Ovary (tissue), 3 donors: Measurements from ENCODE around the gene FARSB.

Experiments used
- POLR2A ChIP-seq: fragments of 450-650 bp; IDR thresholded peaks from one replicate; pipeline ENCODE4 v1.6.1; 2017; ENCODE audit warnings: antibody characterized with exemption, mild to moderate bottlenecking, moderate library complexity
- TF ChIP-seq, protein P1 (sequence below), 3 donors: fragments of 450-650 bp in 2 of 3; fragments of 200-600 bp in 1 of 3; IDR thresholded peaks; one replicate each; pipeline versions ENCODE4 v1.5.1 to v1.8.0; 2016 to 2022; ENCODE audit warnings: antibody characterized with exemption in 3 of 3, mild to moderate bottlenecking in 1 of 3
- donor health status: DM: no; HTN: no; CAD: no.

DNA sequence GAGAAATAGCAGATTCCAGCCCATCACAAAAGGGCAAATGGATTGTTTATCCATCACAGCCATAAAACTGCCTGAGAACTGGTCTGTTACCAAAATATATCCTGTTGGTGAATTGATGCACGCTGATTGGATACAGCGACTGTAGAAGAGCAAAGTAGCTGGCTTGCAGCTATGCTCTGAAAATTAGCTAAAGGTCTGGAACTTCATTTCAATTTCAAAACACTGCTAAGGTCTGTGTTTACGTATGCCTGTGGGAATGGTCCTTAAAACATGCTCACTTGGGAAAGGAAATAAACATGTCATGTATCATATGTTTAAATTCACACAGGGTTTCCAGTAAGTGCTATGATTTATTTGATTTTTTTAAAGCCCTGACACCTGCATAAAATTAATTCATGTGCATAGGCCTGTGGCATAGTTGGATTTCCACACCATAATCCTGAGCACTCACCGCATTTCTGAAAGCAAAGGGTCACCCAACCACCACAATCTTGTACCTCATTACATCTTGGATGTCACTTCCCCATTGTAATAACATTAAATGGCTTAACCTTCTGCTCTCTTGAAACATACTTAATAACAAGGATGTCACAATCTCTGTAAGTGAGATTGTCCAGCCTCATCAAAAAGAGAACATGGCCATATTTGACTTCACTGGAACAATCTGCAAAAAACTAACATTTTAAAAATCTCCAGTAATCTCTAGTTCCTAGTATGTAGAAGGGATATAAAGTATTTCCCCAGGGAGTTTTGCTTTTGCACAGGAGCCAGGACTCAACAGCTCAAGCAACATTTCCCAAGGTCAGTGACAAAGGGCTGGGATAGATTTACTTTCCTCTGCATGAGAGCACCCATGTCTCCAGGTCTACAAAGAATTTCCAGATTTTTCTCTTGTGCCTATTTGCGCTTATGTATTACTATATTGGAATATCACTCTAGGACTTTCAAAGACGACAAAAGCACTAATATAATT lies 109.8 kb downstream of the FARSB start:
- TF ChIP-seq, protein P1, sequence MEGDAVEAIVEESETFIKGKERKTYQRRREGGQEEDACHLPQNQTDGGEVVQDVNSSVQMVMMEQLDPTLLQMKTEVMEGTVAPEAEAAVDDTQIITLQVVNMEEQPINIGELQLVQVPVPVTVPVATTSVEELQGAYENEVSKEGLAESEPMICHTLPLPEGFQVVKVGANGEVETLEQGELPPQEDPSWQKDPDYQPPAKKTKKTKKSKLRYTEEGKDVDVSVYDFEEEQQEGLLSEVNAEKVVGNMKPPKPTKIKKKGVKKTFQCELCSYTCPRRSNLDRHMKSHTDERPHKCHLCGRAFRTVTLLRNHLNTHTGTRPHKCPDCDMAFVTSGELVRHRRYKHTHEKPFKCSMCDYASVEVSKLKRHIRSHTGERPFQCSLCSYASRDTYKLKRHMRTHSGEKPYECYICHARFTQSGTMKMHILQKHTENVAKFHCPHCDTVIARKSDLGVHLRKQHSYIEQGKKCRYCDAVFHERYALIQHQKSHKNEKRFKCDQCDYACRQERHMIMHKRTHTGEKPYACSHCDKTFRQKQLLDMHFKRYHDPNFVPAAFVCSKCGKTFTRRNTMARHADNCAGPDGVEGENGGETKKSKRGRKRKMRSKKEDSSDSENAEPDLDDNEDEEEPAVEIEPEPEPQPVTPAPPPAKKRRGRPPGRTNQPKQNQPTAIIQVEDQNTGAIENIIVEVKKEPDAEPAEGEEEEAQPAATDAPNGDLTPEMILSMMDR (IDR thresholded peaks at IDR 0.05): no peak
- no peak for TF ChIP-seq POLR2A
